GM12873 (cell line): ENCODE measurements around the gene PDE6D.

Experiments used
- CTCF ChIP-seq: IDR thresholded peaks from 2 replicates; pipeline ENCODE4 v1.5.1; 2012; ENCODE audit warnings: low read depth, mild to moderate bottlenecking, moderate library complexity, low read length, control low read depth; ENCODE audit not compliant: insufficient read depth; ENCODE audit errors: missing control alignments

PDE6D gene

GRCh38 chr2:231785822-231786176, 4.7 kb upstream of the PDE6D start:
- TF ChIP-seq CTCF = no peak

GRCh38 chr2:231785413-231785812, 4.3 kb upstream of the PDE6D start:
- TF ChIP-seq CTCF = no peak

- TF ChIP-seq CTCF = no peak
Measured at GRCh38 chr2:231781798-231782726, 980 bp upstream of the PDE6D start.

GRCh38 chr2:231780123-231780908, 766 bp downstream of the PDE6D start:
- TF ChIP-seq CTCF = no peak

GRCh38 chr2:231769170-231770136, 11.6 kb downstream of the PDE6D start:
- no peak for TF ChIP-seq CTCF

- TF ChIP-seq CTCF = no peak
Measured at GRCh38 chr2:231765496-231765929, 15.6 kb downstream of the PDE6D start.

GRCh38 chr2:231764760-231765159, 16.3 kb downstream of the PDE6D start:
- no peak for TF ChIP-seq CTCF
